GM12892 (cell line): ENCODE data around the gene PC.

Experiments
- POLR2AphosphoS5 ChIP-seq: IDR thresholded peaks from 2 replicates; pipeline ENCODE4 v1.6.1; 2011; ENCODE audit warnings: low read depth, low read length, control low read depth
- TAF1 ChIP-seq: IDR thresholded peaks from 2 replicates; pipeline ENCODE4 v1.6.1; 2011; ENCODE audit warnings: low read depth, mild to moderate bottlenecking, control low read depth, low read length, borderline replicate concordance

DNA sequence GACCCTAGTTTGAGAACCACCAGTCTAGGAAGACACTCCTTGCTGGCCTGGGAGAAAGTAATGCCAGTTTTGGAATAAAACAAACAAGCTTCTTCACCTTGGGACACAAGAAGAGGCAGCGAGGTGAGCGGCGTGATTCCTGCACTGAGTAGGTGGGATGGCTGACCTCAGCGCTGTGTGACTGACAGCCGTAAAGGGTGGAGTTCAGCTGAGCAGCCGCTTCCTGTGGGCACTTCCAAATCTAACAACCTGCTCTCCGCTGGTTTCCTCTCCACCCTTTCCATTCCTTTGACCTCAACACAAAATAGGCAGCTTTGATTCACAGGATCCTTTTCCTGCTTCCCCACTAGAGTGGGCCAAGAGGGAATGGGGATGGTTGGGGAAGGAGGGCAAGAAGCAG lies 45.8 kb downstream of the PC start:
- no peak for TF ChIP-seq POLR2AphosphoS5
- TF ChIP-seq TAF1: no peak
